Smooth muscle cell (in vitro differentiated cells): ENCODE measurements around the gene COL19A1. TPM values are rescaled to one million over a fixed set of nuclear protein-coding genes. Genes with fewer than 3 reads are reported as not detected.

ENCODE experiments used
- DNase-seq: peaks from one replicate; lab custom pipeline; 2025; ENCODE audit not compliant: unreplicated experiment; lab: John Stamatoyannopoulos, UW
- H2AFZ ChIP-seq: fragments of 200-600 bp; sonication (generic); 2 replicates; pipeline ENCODE4 v1.6.0; 2016; ENCODE audit warnings: antibody characterized with exemption, low read depth, mild to moderate bottlenecking
- H3F3A ChIP-seq: fragments of 200-600 bp; sonication (generic); 2 replicates; pipeline ENCODE4 v1.6.0; 2017; ENCODE audit warnings: antibody characterized with exemption, low read depth
- H3K27ac ChIP-seq: fragments of 200-600 bp; sonication (generic); 2 replicates; pipeline ENCODE4 v1.5.1; 2016; ENCODE audit warnings: low read depth, mild to moderate bottlenecking
- H3K27me3 ChIP-seq: fragments of 200-600 bp; sonication (generic); 2 replicates; pipeline ENCODE4 v1.6.1; 2016; ENCODE audit warnings: low read depth, mild to moderate bottlenecking
- H3K36me3 ChIP-seq: fragments of 200-600 bp; sonication (generic); 2 replicates; pipeline ENCODE4 v1.5.1; 2016; ENCODE audit warnings: low read depth
- H3K4me1 ChIP-seq: fragments of 200-600 bp; sonication (generic); 2 replicates; pipeline ENCODE4 v1.5.1; 2016; ENCODE audit warnings: low read depth
- H3K4me2 ChIP-seq: fragments of 200-600 bp; sonication (generic); 2 replicates; pipeline ENCODE4 v1.6.0; 2016; ENCODE audit warnings: mild to moderate bottlenecking
- H3K4me3 ChIP-seq: fragments of 200-600 bp; sonication (generic); 2 replicates; pipeline ENCODE4 v1.5.1; 2016; ENCODE audit warnings: mild to moderate bottlenecking
- H3K79me2 ChIP-seq: fragments of 200-600 bp; sonication (generic); 2 replicates; pipeline ENCODE4 v1.6.0; 2016; ENCODE audit warnings: low read depth, mild to moderate bottlenecking
- H3K9ac ChIP-seq: fragments of 200-600 bp; sonication (generic); 2 replicates; pipeline ENCODE4 v1.6.0; 2016; ENCODE audit warnings: low read depth
- H3K9me3 ChIP-seq: fragments of 200-600 bp; sonication (generic); replicated peaks from 2 replicates; pipeline ENCODE4 v1.5.1; 2016; ENCODE audit warnings: low read depth
- H4K20me1 ChIP-seq: fragments of 200-600 bp; sonication (generic); 2 replicates; pipeline ENCODE4 v1.6.0; 2016; ENCODE audit warnings: low read depth
- CTCF ChIP-seq: fragments of 200-600 bp; sonication (generic); IDR thresholded peaks from 2 replicates; pipeline ENCODE4 v1.5.1; 2017; ENCODE audit warnings: borderline replicate concordance, mild to moderate bottlenecking, antibody characterized with exemption; ENCODE audit not compliant: insufficient read depth, poor library complexity, severe bottlenecking
- WGBS: methylation state at CpG from one replicate; pipeline ENCODE4 v1.1.7; 2016; ENCODE audit warnings: low lambda C conversion rate; 5-methylcytosine and 5-hydroxymethylcytosine counted together
- polyA plus RNA-seq: library from polyadenylated mRNA; unstranded; fragments of >200 nt; fragmentation: Nextera tagmentation; extraction: Ambion mirVana; gene quantifications from 2 replicates; pipeline ENCODE4 v1.2.1, GENCODE V29; 2016
- total RNA-seq: library from RNA; depleted of rRNA; stranded (reverse); fragments of >200 nt; gene quantifications from 2 replicates; pipeline ENCODE4 v1.2.3, GENCODE V29; 2014

The COL19A1 gene
- total and polyA plus RNA-seq, 2 experiments from 2014 or later: 0.55 to 1.6 TPM

DNA sequence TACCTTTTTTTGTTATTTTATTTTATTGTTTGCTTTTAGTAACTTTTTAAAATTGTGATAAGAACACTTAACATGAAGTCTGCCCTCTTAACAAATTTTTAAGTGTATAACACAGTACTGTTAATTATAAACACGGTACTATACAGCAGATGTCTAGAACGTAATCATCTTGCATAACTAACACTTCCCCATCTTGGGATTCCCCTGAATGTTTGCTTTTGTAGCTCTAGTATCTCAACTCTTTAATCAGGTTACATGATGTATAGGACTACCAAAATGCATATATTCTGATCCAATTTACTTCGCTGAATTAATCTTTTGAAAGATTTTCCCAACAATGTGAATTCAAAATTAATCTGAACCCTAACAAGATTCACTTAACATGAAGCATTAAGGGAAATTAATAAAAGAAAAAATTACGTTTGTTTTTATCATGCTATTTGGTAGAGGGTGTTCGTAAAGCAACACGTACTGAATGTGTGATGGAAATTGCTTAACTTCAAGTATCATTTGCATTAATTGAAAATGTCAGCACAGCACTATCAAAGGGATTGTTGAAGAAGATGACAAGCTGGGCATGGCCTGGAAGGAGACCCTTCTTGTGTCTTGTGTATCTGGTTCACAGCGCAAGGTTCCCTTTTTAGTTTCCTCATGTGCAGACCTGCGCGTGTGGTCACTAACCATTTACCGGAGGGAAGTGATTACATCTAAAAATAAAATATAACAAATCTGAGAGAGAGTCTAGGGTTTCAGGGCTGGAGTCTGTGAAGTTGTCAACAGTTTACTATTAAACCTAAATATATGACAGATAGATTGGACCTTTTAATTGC lies 15.2 kb downstream of the COL19A1 start:
- WGBS: 85% methylated on average over 10 of the region's 10 CpGs
- H3K4me2 ChIP-seq: no peak overlapping the region
- no peaks in the 10 kb centered on the region for H3K9me3 ChIP-seq

DNA sequence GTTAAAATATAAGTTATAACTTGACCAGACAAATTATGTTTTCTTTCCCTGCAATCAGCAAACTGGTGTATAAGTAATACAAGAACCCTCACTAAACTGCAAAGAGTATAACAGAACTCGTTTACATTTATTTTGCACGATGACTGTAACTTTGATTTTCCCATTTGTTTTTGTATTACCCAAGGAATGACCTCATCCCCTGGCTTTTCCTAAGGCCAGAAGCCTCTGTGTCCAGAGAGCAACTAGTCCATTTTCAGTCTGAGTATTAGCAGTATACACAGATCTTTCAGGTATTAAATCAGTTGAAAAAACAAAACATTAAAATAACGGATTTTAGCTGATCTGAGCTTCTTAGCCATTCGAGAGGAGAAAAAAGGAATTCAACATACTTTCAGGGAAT lies 17.2 kb downstream of the COL19A1 start:
- Histone ChIP-seq H3F3A (no peaks in the 10 kb centered on the region), H3K79me2 (no peaks in the 10 kb centered on the region), H3K4me2 (no peak overlapping the region), H3K27ac (no peak overlapping the region), H3K27me3 (no peaks in the 10 kb centered on the region), H4K20me1 (no peaks in the 10 kb centered on the region), H2AFZ (no peak overlapping the region), H3K9ac (no peak overlapping the region), H3K4me3 (no peak overlapping the region), H3K36me3 (no peaks in the 10 kb centered on the region), H3K9me3 (no peaks in the 10 kb centered on the region), H3K4me1 (no peaks in the 10 kb centered on the region)
- no peak for TF ChIP-seq CTCF
- 72% methylated on average over 4 of the region's 4 CpGs for WGBS
- DNase-seq: no peak

More for the DNA sequence above, 15.2 kb downstream of the COL19A1 start:
- no peak overlapping the region for H3K27ac ChIP-seq
- no peak overlapping the region for H2AFZ ChIP-seq
- H3K36me3 ChIP-seq: no peaks in the 10 kb centered on the region
- DNase-seq: no peak
- no peaks in the 10 kb centered on the region for H4K20me1 ChIP-seq
- no peaks in the 10 kb centered on the region for H3K4me1 ChIP-seq
- H3K79me2 ChIP-seq: no peaks in the 10 kb centered on the region
- no peaks in the 10 kb centered on the region for H3F3A ChIP-seq
- TF ChIP-seq CTCF: no peak
- H3K27me3 ChIP-seq: no peaks in the 10 kb centered on the region
- H3K4me3 ChIP-seq: no peak overlapping the region
- H3K9ac ChIP-seq: no peak overlapping the region

DNA sequence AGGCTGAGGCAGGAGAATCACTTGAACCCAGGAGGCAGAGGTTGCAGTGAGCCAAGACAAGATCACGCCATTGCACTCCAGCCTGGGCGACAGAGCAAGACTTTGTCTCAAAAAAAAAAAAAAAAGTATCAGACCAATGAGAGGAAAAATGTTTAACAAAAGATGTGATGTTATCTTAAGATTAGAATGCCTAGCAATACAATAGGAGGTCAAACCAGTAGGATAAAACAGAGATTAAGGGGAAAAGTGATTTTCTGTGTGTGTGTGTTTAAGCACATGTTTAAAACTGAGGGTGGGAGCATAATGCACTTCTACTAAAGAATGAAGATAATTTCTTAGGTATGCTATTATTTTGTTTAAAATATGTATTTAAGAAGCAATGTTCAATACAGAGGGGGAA lies 17.9 kb downstream of the COL19A1 start:
- H3K27ac ChIP-seq: no peak overlapping the region
- no peak overlapping the region for H3K4me3 ChIP-seq
- H3F3A ChIP-seq: no peaks in the 10 kb centered on the region
- no peak for TF ChIP-seq CTCF
- H3K27me3 ChIP-seq: no peaks in the 10 kb centered on the region
- H3K9ac ChIP-seq: no peak overlapping the region
- no peaks in the 10 kb centered on the region for H3K79me2 ChIP-seq
- 95% methylated on average over 2 of the region's 2 CpGs for WGBS
- no peak for DNase-seq
- H3K36me3 ChIP-seq: no peaks in the 10 kb centered on the region
- H3K4me2 ChIP-seq: no peak overlapping the region
- H4K20me1 ChIP-seq: no peaks in the 10 kb centered on the region
- no peak overlapping the region for H2AFZ ChIP-seq
- H3K4me1 ChIP-seq: no peaks in the 10 kb centered on the region
- no peaks in the 10 kb centered on the region for H3K9me3 ChIP-seq

DNA sequence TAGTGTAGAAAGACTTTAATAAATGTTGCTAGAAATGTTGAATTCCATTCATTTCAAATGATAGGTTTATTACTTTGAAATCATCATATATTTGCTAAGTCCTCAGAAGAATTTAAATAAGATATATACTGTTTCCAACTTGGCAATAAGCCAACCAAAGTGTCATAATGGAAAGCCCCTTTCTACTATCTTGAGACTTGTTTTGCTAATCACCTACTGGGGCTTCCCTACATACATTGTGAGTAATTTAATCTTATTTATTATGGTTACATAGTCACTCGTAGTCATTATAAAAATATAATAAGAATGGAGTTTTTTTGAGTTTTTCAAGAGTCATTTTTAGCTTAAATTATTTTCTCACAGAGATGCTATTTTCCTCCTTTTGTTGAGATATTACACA lies 20.7 kb downstream of the COL19A1 start:
- no peak for DNase-seq

More for the DNA sequence above, 20.7 kb downstream of the COL19A1 start:
- Histone ChIP-seq H2AFZ (no peak overlapping the region), H3K79me2 (no peaks in the 10 kb centered on the region), H3K9ac (no peak overlapping the region), H3K36me3 (no peaks in the 10 kb centered on the region), H3K27me3 (no peaks in the 10 kb centered on the region), H3K4me1 (no peaks in the 10 kb centered on the region), H3K9me3 (no peaks in the 10 kb centered on the region), H4K20me1 (no peaks in the 10 kb centered on the region), H3K4me2 (no peak overlapping the region), H3F3A (no peaks in the 10 kb centered on the region), H3K4me3 (no peak overlapping the region), H3K27ac (no peak overlapping the region)
- WGBS: 87% methylated on average over 1 of the region's 1 CpG
- TF ChIP-seq CTCF: no peak
